ENCODE results near the gene CDC37L1.

DNA sequence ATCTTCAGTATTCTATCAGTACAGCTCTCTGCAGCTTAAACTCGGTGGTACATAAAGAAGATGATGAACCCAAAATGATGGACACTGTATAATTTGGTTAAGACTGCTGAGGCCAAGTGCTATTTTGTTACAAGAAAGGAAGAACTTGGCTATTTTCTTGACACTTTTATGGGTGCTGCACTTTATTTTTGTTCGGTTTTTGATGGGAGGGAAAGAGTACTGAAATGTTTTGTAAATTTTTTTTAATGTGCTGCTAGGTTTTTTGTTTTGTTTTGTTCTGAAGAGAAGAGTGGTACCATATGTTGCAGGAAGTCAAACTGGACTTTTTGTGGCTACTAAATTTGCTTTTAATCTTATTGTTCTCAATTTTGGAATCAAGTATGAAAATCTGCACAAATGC is 26.7 kb downstream of the CDC37L1 start:
- TF ChIP-seq, protein P1, sequence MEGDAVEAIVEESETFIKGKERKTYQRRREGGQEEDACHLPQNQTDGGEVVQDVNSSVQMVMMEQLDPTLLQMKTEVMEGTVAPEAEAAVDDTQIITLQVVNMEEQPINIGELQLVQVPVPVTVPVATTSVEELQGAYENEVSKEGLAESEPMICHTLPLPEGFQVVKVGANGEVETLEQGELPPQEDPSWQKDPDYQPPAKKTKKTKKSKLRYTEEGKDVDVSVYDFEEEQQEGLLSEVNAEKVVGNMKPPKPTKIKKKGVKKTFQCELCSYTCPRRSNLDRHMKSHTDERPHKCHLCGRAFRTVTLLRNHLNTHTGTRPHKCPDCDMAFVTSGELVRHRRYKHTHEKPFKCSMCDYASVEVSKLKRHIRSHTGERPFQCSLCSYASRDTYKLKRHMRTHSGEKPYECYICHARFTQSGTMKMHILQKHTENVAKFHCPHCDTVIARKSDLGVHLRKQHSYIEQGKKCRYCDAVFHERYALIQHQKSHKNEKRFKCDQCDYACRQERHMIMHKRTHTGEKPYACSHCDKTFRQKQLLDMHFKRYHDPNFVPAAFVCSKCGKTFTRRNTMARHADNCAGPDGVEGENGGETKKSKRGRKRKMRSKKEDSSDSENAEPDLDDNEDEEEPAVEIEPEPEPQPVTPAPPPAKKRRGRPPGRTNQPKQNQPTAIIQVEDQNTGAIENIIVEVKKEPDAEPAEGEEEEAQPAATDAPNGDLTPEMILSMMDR (IDR thresholded peaks at IDR 0.05; ENCODE audit: insufficient read depth, low read length, poor library complexity, severe bottlenecking) = no peak
- no peak for TF ChIP-seq EZH2phosphoT487 (conservative IDR thresholded peaks at IDR 0.05; ENCODE audit: low read length)
